ENCODE measurements around the gene KCNH3.

- TF ChIP-seq CTCF (IDR thresholded peaks at IDR 0.05) = no peak
- no peak for TF ChIP-seq ZFX (IDR thresholded peaks at IDR 0.05; ENCODE audit: borderline replicate concordance)
Measured at GRCh38 chr12:49552899-49553298, 14.1 kb downstream of the KCNH3 start.
